Smooth muscle cell of trachea (primary cell): Measurements from ENCODE around the gene FFAR2. TPM values are rescaled to one million over a fixed set of nuclear protein-coding genes. Genes with fewer than 3 reads are reported as not detected.

Source experiments
- total RNA-seq: library from RNA; depleted of rRNA; stranded (reverse); fragments of >200 nt; gene quantifications from 2 replicates; pipeline ENCODE4 v1.2.1, GENCODE V29; 2014

The FFAR2 gene
- total RNA-seq, result not detected in 2 replicates

DNA sequence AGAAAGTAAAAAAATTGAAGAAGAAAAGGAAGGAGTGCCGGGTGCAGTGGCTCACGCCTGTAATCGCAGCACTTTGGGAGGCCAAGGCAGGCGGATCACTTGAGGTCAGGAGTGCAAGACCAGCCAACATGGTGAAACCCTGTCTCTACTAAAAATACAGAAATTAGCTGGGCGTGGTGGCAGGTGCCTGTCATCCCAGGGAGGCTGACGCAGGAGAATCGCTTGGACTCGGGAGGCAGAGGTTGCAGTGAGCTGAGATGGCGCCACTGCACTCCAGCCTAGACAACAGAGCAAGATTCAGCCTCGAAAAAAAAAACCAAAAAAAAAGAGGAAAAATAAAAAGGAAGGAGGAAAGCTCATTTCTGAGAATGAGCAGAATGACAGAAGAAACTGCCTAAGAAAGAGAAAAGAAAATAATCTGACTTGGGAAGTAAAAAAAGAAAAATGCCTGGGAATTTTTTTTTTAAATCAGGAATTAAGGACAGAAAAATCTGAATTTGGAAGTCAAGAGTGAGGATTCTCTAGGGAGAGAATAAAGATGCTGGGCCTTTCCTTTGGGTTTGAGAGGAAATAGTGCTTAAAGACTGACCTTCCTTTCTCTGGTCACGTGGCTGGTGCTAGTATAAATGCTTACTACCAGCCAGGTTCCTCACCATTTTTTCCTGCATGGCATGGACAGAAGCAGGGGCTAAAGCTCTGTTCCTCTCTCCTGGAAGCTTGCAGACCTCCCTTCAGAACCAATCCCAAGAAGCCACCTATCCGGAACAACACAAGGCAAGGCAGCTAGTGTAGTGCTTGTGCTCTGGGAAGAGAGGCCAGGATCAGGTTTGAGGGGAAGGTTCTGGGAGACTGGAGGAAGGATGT is at the start of gene FFAR2:
Gene FFAR2, plus strand, starts transcription at position 652 of the 864 bp plus-strand sequence. CDS start 1,458 bp downstream, outside the sequence.

DNA sequence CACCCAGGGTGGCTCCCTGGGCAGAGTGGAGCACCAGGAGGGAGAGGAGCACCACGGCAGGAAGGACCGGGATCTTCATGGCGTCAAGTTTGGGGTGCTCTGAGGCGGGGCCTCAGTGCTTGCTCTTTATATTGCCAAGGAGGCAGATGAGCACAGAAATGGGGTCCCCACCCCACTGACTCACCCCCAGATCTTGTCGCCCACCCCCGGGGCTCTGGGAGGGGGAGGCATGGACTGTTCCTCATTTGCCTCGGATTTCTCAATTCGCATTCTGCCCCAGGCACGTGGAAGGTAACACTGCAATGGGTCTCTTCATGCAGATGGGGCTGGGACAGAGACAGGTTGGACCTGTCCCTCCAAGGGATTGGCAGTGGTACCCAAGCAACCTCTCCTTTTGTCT is 42.3 kb downstream of the FFAR2 start, which contains the start of gene KRTDAP:
Gene KRTDAP, minus strand, starts transcription at position 101 of the 400 bp plus-strand sequence. Its CDS starts 22 bp downstream, at position 79.

Other genes starting within 250 kb of the FFAR2 start
- gene FAM187B, start 219.5 kb upstream of the FFAR2 start, total RNA-seq, result not detected in 2 replicates
- gene LSR, start 199.3 kb upstream of the FFAR2 start, total RNA-seq, result 0.29 and 0.66 TPM in 2 replicates
- gene USF2, start 179.3 kb upstream of the FFAR2 start, total RNA-seq, result 45.2 and 68.0 TPM in 2 replicates
- gene HAMP, start 165.7 kb upstream of the FFAR2 start, total RNA-seq, result under 0.01 and 0.15 TPM in 2 replicates
- not detected in 2 replicates for gene MAG, start 156.1 kb upstream of the FFAR2 start, total RNA-seq
- gene CD22, start 119.1 kb upstream of the FFAR2 start, total RNA-seq, result not detected in 2 replicates
- not detected in 2 replicates for gene FFAR1, start 100.4 kb upstream of the FFAR2 start, total RNA-seq
- gene FFAR3, start 89.8 kb upstream of the FFAR2 start, total RNA-seq, result not detected in 2 replicates
- gene GPR42, start 77.2 kb upstream of the FFAR2 start, total RNA-seq, result not detected in 2 replicates
- gene KRTDAP, start 42.2 kb downstream of the FFAR2 start, total RNA-seq, result not detected in 2 replicates
- 6.4 and 13.6 TPM in 2 replicates for gene DMKN, start 65.4 kb downstream of the FFAR2 start, total RNA-seq
- gene SBSN, start 80.1 kb downstream of the FFAR2 start, total RNA-seq, result 2.9 and 10.6 TPM in 2 replicates
- gene GAPDHS, start 85.2 kb downstream of the FFAR2 start, total RNA-seq, result 0.17 TPM in 1 of 2 replicates, not detected in the other
- gene TMEM147, start 97.4 kb downstream of the FFAR2 start, total RNA-seq, result 56.6 and 103 TPM in 2 replicates
- gene ATP4A, start 115.4 kb downstream of the FFAR2 start, total RNA-seq, result not detected in 2 replicates
- not detected in 2 replicates for gene PMIS2, start 137.9 kb downstream of the FFAR2 start, total RNA-seq
- gene HAUS5, start 164.5 kb downstream of the FFAR2 start, total RNA-seq, result 6.6 and 12.2 TPM in 2 replicates
- gene RBM42, start 180.8 kb downstream of the FFAR2 start, total RNA-seq, result 53.3 and 62.4 TPM in 2 replicates
- gene ETV2, start 193.5 kb downstream of the FFAR2 start, total RNA-seq, result 0.17 and 0.44 TPM in 2 replicates
- 225 and 365 TPM in 2 replicates for gene COX6B1, start 200.1 kb downstream of the FFAR2 start, total RNA-seq
- not detected in 2 replicates for gene UPK1A, start 218.3 kb downstream of the FFAR2 start, total RNA-seq